CD4-positive, alpha-beta T cell (primary cell): ENCODE measurements around the gene SEPTIN3. TPM values are rescaled to one million over a fixed set of nuclear protein-coding genes. Genes with fewer than 3 reads are reported as not detected.

Experiments used
- ATAC-seq: fragments of 200-7000 bp; cut with Tn5 transposase; one replicate; pipeline ENCODE4 v1.10.0; 2022; ENCODE audit warnings: mild to moderate bottlenecking; ENCODE audit not compliant: poor library complexity
- CTCF ChIA-PET: fragments of 350-600 bp; sonication (Branson Sonifier 250); formaldehyde crosslinking; loops from one replicate; lab custom pipeline; 2021; ENCODE audit warnings: antibody characterized with exemption, inconsistent platforms; lab: Charles Lee
- POLR2A ChIA-PET: fragments of 350-600 bp; sonication (Branson Sonifier 250); formaldehyde crosslinking; loops from one replicate; lab custom pipeline; 2021; ENCODE audit warnings: antibody characterized with exemption, inconsistent platforms; lab: Charles Lee
- DNase-seq, 14 experiments: peaks; one replicate each; pipeline ENCODE4 v3.0.0-alpha.2; 2013 to 2020; ENCODE audit warnings: mixed read lengths in 2 of 14
- H3K27ac ChIP-seq, 2 donors: one replicate each; pipeline versions ENCODE4 v1.5.1 to v1.7.0; 2013; ENCODE audit warnings: low read length in 2 of 2, low read depth in 1 of 2, mild to moderate bottlenecking in 1 of 2
- H3K27me3 ChIP-seq, 2 experiments: 1 replicate in 1 of 2; 2 replicates in 1 of 2; pipeline versions ENCODE4 v1.6.1 to v1.7.0; 2013; ENCODE audit warnings: low read length in 2 of 2, control low read depth in 1 of 2, mild to moderate bottlenecking in 1 of 2, moderate library complexity in 1 of 2; ENCODE audit not compliant: insufficient read depth in 2 of 2, control insufficient read depth in 1 of 2
- H3K36me3 ChIP-seq: one replicate; pipeline ENCODE4 v1.6.1; 2013; ENCODE audit warnings: low read length, control low read depth; ENCODE audit not compliant: insufficient read depth
- H3K4me1 ChIP-seq: one replicate; pipeline ENCODE4 v1.6.1; 2013; ENCODE audit warnings: low read length, control low read depth; ENCODE audit not compliant: insufficient read depth
- H3K4me3 ChIP-seq: one replicate; pipeline ENCODE4 v1.5.1; 2013; ENCODE audit warnings: mild to moderate bottlenecking, low read length, moderate library complexity
- H3K9me3 ChIP-seq, 2 experiments: 1 replicate in 1 of 2; 2 replicates in 1 of 2; pipeline versions ENCODE4 v1.6.1 to v1.7.0; 2013; ENCODE audit warnings: low read length in 2 of 2, mild to moderate bottlenecking in 2 of 2, control low read depth in 1 of 2, moderate library complexity in 1 of 2; ENCODE audit not compliant: control insufficient read depth in 1 of 2, insufficient read depth in 1 of 2
- H3K27ac Mint-ChIP-seq: one replicate; pipeline ENCODE4 v1.8.0; 2020; ENCODE audit warnings: mixed read lengths
- H3K27me3 Mint-ChIP-seq: one replicate; pipeline ENCODE4 v1.8.0; 2021; ENCODE audit warnings: mixed read lengths
- H3K36me3 Mint-ChIP-seq: one replicate; pipeline ENCODE4 v1.8.0; 2021; ENCODE audit warnings: low read depth, mixed read lengths
- H3K4me1 Mint-ChIP-seq: one replicate; pipeline ENCODE4 v1.8.0; 2021; ENCODE audit warnings: low read depth, mixed read lengths
- H3K4me3 Mint-ChIP-seq: one replicate; pipeline ENCODE4 v1.8.0; 2020; ENCODE audit warnings: mild to moderate bottlenecking, mixed read lengths
- H3K9me3 Mint-ChIP-seq: one replicate; pipeline ENCODE4 v1.8.0; 2020; ENCODE audit warnings: mixed read lengths
- intact Hi-C, 2 experiments: fragments of 100-400 bp; cut with DNase I in 1 of 2; cut with micrococcal nuclease in 1 of 2; formaldehyde crosslinking; loops; one replicate each; pipeline versions ENCODE4 v1.15.1 to v1.9.0; 2023 to 2025; cut with DNase I, micrococcal nuclease
- total RNA-seq, 174 experiments: library from RNA in 2 of 174; stranded (reverse) in 2 of 174; gene quantifications; one replicate each; pipeline ENCODE4 v1.2.3 and lab custom pipeline; 2021 to 2026
- TF ChIP-seq, protein P1 (sequence below): fragments of 200-600 bp; IDR thresholded peaks from one replicate; pipeline ENCODE4 v1.8.0; 2022; ENCODE audit warnings: antibody characterized with exemption, mild to moderate bottlenecking

SEPTIN3 gene
- total RNA-seq, 2 experiments from 2014 or later = 0.20 to 0.22 TPM

DNA sequence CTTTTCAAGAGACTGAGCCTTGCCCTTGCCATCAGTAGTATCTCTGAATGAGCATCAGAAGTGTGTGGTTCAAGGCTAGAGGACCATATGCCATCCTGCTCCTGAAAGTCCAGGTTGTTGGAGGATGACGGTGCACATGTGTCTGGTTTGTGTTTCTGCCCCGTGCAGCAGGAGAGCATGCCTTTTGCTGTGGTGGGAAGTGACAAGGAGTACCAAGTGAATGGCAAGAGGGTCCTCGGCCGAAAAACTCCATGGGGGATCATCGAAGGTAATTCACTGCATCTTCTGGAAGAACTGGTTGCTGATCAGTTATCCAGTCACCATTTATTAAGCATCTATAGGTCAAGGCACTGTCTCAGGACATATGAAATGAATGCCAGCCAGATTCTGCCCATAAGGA, 23.3 kb downstream of the SEPTIN3 start:
- intact Hi-C loops = no loop called here
- no peak for DNase-seq
- CTCF ChIA-PET = no interaction called here

DNA sequence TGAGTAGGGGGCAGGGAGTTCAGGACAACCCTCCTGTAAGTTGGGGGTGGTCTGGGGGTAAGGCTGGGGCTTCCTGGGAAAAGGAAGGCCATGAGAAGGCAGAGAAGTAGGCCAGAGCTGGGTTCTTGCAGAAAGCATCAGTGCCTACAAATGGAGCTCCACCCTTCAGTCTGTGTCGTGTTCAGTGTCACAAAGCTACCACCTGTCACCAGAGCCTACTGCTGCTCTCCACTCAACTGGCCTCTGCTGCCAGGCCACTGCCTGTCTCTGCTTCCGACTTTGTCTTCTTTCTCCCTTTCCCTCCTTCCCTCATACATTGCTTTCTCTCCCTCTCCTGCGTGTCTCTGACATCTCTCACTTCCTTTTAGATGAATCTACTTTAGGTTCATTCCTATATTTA, 26.0 kb downstream of the SEPTIN3 start:
- ChIA-PET CTCF (no interaction called here), POLR2A (no interaction called here)
- Histone ChIP-seq H3K27me3 (no peaks in the 10 kb centered on the region), H3K4me1 (peaks cover 23% of the 10 kb centered on the region), H3K9me3 (peaks cover 0 to 4% of the 10 kb centered on the region in 2 experiments), H3K27ac (no peak overlapping the region), H3K36me3 (no peaks in the 10 kb centered on the region), H3K4me3 (no peak overlapping the region)
- intact Hi-C loops = loop anchor here in 1 of 2 experiments (5.0 kb wide), 1 partner anchor 77 kb away; the partner anchor contains the start of genes NAGA and PHETA2
- no peaks in the 10 kb centered on the region for H3K27me3 Mint-ChIP-seq
- H3K36me3 Mint-ChIP-seq = peaks cover 4% of the 10 kb centered on the region
- no peak for ATAC-seq
- DNase-seq = no peak
- no peak overlapping the region for H3K4me3 Mint-ChIP-seq
- no peaks in the 10 kb centered on the region for H3K9me3 Mint-ChIP-seq
- peaks cover 22% of the 10 kb centered on the region for H3K4me1 Mint-ChIP-seq
- H3K27ac Mint-ChIP-seq = no peak overlapping the region
- TF ChIP-seq, protein P1, sequence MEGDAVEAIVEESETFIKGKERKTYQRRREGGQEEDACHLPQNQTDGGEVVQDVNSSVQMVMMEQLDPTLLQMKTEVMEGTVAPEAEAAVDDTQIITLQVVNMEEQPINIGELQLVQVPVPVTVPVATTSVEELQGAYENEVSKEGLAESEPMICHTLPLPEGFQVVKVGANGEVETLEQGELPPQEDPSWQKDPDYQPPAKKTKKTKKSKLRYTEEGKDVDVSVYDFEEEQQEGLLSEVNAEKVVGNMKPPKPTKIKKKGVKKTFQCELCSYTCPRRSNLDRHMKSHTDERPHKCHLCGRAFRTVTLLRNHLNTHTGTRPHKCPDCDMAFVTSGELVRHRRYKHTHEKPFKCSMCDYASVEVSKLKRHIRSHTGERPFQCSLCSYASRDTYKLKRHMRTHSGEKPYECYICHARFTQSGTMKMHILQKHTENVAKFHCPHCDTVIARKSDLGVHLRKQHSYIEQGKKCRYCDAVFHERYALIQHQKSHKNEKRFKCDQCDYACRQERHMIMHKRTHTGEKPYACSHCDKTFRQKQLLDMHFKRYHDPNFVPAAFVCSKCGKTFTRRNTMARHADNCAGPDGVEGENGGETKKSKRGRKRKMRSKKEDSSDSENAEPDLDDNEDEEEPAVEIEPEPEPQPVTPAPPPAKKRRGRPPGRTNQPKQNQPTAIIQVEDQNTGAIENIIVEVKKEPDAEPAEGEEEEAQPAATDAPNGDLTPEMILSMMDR = no peak

More for the DNA sequence above, 23.3 kb downstream of the SEPTIN3 start:
- Mint-ChIP-seq H3K9me3 (no peaks in the 10 kb centered on the region), H3K4me3 (no peak overlapping the region), H3K36me3 (no peaks in the 10 kb centered on the region), H3K4me1 (peaks cover 3% of the 10 kb centered on the region), H3K27me3 (no peaks in the 10 kb centered on the region), H3K27ac (no peak overlapping the region)
- H3K4me1 ChIP-seq = no peaks in the 10 kb centered on the region
- H3K27me3 ChIP-seq = no peaks in the 10 kb centered on the region
- ATAC-seq = no peak
- TF ChIP-seq, protein P1 = no peak
- H3K4me3 ChIP-seq = no peak overlapping the region
- no peaks in the 10 kb centered on the region for H3K9me3 ChIP-seq
- POLR2A ChIA-PET = no interaction called here
- H3K27ac ChIP-seq = no peak overlapping the region
- H3K36me3 ChIP-seq = no peaks in the 10 kb centered on the region

- no peak overlapping the region for H3K27ac Mint-ChIP-seq
Observed at GRCh38 chr22:41996826-41997225, 27.6 kb downstream of the SEPTIN3 start.

More at GRCh38 chr22:41996826-41997225, 27.6 kb downstream of the SEPTIN3 start:
- ChIA-PET POLR2A (no interaction called here), CTCF (no interaction called here)
- Histone ChIP-seq H3K9me3 (peaks cover 4 to 10% of the 10 kb centered on the region in 2 experiments), H3K36me3 (no peaks in the 10 kb centered on the region), H3K4me3 (no peak overlapping the region), H3K27me3 (no peaks in the 10 kb centered on the region), H3K27ac (no peak overlapping the region), H3K4me1 (peaks cover 23% of the 10 kb centered on the region)
- Mint-ChIP-seq H3K27me3 (no peaks in the 10 kb centered on the region), H3K4me3 (peak overlapping the region; percentile 28), H3K4me1 (peaks cover 23% of the 10 kb centered on the region), H3K36me3 (peaks cover 13% of the 10 kb centered on the region), H3K9me3 (peaks cover 5% of the 10 kb centered on the region)
- no peak for DNase-seq
- intact Hi-C loops = loop anchor here in 1 of 2 experiments (5.0 kb wide), 1 partner anchor 75 kb away; the partner anchor contains the start of genes NAGA and PHETA2
- no peak for ATAC-seq
- TF ChIP-seq, protein P1 = no peak
